HG03064 (cell line): ENCODE data around the gene IFIT5.
"Not testable (repeated sequence)": the region's sequence is repeated elsewhere in the genome, so short reads cannot be mapped to it uniquely, and the experiment has no call there.

Experiments
- ATAC-seq: cut with Tn5 transposase; IDR thresholded peaks from one replicate; pipeline ENCODE4 v1.9.1; 2021; ENCODE audit warnings: low read depth; ENCODE audit not compliant: unreplicated experiment

IFIT5 gene

DNA sequence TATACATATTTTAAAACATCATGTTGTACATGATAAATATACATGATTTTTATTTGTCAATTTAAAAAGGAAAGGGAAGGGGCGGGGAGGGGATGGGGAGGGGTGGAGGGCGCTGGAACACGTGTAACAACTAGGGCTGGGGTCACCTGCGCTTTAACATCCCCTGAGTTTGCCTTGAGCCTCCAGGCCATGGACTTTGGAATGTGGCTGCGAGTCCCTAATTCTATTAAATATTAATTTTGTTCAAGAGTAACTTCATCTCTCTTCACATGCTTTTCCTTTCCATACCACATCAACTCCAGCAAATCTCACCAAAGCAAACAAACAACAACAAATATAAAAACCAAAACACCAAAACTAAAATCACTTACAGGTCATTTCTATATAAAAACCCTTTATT lies 10.6 kb downstream of the IFIT5 start:
- ATAC-seq: no peak

DNA sequence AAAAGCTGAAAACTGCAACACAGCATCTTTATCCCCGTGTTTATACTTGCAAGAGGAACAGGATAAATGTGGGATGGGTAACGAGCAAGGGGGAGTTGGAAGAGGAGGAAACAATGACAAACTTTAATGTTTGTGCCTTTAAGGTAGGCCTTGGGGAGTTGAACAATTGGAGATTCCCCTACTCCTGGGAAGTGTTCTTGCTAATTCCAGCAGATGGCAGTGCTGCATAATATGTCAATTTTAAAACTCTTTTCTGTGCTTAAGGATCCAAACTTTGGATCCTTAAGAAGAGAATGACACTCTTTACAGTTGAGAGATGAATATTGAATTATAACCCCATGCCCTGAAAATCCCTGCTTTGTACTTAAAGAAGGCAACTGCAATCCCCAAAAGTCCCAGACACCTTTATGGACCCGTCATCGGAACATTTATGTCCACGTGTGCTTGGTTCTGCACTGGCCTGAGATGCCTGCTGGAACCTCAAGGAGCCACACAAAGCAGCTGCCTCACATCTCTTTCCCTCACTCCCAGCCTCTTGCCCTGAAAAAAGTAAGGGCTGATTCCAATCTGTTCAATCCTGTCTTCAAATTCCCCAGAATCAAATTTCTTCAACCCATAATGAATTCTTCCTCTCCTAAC lies 12.0 kb downstream of the IFIT5 start:
- no peak for ATAC-seq

DNA sequence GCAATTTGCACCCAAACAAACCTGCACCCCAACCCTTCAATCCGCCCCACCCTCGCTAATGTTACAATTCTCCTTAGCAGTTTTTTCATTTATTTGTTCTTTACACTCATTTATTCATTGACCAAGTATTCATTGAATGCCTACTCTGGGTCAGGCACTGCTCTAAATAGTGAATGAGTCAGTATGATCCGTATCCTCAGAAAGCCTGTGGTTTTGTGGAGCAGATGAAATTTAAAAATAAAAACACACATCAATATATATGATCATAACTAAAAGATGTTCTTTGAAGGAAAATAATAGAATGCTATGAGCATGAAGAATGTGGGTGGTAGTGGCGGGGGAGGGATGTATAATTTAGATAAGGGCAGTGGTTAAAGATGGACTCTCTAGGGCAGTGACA lies 13.3 kb downstream of the IFIT5 start:
- no peak for ATAC-seq

DNA sequence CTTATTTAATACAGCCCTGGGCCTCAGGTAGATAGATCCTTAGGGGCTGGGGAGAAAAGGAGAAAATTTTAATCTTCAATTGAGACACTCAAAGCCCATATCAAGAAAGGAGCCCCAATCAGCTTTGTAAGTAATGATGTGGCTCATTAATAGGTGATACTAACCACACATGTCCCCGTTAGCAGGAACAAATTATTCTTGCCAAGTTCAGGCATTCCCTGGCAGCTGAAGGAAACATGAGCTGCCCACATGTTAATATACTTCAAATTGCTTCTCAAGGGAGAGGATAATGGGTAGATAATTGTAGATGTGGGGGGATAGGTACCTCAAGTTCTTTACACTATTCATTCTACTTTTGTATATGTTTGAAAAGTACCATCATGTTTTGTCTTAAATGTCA lies 14.5 kb downstream of the IFIT5 start:
- no peak for ATAC-seq

DNA sequence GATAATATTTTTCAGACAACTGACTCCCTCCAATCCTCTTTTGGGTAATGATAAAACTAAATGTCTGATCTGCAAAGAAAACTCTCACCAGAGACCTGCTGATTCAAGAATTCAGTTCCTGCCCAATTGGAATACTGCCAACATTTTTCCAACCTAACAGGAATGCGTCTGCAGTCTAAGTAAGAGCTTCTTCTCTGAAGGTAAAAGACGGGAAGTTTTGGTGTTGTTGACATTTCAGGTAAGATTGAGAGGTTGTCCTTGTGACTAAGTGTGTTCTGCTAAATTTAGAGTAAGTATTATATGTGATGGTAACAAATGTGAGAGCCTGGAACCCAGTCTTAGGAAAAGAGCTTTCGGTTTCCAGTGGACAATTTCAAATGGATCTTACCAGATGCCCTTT lies 17.6 kb downstream of the IFIT5 start:
- no peak for ATAC-seq

DNA sequence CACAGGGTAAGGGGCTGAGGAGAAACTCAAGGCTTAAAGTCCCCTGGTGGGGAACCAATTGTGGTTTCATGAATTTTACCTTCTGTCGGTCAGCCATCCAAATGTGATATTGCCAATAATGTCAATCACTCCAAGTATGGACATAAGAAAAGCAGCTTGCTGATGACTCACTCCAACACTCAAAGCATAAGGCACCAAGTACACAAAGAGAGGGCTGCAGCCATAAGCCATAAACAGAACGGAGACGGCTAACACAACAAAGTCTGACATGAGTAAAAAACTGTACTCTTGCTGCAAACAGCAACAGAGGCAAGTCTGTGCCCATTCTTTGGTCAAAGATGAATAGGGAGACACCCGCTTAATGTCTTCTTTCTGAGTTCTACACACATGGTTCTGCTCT lies 24.2 kb downstream of the IFIT5 start:
- ATAC-seq: no peak

DNA sequence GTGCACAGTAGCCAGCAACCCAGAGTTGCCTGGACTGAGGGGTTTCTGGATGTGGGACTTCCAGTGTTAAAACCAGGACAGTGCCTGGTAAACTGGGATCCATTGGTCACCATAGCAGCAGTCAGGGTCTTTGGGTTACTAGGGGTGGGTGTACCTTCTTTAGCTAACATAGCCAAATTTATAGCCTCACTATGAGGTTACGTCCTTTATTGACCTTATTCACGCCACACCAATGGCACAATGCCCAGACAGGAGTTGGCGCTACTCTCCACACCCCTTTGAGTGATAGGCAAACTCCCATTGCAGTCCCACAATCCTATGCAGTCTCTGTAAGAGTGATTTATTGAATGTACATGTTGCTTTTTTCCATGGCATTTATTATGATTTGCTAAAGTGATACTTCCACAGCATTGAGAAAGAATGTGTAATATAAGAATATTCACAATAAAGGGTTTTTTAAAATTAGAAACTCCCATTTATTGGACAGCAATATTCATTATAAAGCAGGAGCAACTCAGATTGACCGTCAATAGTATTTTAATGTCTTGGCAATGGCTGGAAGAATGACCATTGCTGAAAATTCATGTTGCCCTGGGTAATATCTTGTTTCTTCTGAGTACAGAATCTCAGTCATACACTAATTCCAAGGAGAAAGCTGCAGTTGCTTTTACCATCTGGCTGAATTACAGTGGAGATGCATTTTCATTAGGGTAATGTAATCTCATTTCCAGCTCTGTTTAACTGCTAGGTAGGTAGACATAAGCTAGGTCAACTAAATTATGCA lies 26.1 kb downstream of the IFIT5 start:
- no peak for ATAC-seq

DNA sequence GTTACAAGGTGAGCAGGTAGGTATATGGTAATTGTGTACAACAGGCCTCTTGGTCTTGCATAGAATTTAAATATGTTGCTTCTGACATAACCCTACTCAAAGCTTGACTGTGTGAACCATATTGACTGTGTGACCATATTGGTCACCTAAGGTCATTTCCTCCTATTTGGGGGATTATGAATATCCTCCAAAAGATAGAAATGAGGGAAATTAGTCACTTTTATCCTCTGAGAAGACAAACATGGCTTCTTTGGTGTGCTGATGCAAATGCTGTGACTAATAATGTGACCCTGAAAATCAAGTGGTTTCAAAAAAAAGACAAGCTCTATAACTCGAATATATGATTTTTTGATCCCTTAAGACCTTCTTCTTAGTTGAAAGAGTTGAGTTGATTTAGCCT lies 27.9 kb downstream of the IFIT5 start:
- no peak for ATAC-seq

DNA sequence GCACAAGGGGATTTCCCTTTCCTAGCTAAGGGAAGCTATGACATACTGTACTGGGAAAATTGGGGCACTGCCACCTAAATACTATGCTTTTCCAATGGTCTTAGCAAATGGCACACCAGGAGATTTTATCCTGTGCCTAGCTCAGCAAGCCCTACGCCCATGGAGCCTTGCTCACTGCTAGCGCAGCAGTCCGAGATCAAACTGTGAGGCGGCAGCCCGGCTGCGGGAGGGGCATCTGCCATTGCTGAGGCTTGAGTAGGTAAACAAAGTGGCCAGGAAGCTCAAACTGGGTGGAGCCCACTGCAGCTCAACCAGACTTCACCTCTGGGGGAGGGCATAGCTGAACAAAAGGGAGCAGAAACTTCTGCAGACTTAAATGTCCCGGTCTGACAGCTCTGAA lies 30.5 kb downstream of the IFIT5 start:
- not testable (repeated sequence) for ATAC-seq

DNA sequence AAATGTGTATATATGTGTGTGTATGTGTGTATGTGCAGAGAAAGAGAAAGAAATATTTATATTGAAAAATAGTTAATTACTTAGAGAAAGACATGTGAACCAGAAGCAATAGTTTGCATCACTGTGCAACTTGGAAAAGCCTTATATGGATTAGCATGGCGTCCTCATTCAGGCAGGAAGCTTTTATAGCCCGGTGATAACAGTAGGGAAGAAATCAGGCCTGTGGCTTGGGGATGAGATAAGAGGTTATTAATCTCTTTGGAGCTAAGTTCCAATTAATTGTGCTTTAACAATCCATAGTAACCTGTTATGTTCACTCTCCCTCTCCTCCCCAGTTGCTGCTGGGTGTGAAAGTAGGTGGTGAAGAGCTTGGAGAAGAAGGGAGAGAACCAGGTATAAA lies 36.5 kb downstream of the IFIT5 start:
- no peak for ATAC-seq

DNA sequence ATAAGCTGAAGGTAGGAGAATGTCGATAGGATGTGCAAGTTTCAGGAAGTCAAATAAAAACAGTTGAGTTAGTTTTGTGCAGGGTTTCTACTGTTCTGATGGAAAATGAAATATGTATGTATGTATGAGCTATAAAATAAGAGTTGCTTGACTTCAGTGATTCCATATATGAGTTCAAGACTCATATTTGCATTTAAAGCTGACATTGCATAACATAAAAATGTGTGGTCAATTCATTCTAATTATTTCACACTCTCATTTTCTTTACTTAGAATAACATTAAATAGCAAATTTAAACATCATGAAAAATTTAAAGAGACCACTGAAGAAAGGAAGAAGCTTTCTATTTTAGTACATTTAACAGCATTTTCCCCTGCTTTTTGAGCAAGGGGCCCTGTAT lies 37.8 kb downstream of the IFIT5 start:
- ATAC-seq: no peak

DNA sequence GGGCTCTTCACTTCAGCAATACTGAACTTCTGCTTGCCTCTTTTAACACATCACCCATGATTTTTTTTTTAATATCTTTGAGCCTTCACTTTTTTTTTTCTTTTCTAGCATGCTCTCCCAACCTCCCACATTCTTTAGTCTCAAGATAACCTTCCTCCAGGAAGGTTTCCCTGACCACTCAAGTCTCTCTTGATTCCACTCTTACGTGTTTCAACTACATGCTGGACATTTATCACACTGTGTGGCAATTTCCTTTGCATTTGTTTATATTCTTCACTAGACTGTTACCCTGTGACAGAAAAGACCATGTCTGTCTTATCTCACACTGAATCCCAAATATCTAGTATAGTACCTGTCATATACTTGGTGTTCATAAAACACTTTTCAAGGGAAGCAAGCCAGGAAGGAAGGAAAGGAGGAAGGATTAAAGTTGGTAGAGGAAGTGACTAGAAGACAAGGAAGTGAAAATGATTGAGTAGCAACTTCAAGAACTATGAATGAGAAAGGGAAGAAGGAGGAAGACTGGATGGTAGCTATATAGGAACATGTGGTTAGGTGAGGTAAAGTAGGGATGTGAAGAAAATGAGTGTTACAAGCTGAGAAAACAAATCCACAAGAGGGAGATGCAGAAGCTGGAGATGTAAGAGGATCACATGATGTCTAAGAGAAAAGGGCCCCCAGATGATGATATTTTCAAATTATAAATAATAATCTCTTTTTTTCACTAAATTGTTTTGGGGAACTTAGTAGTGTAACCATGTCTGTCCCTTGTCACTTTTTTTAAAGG lies 40.4 kb downstream of the IFIT5 start:
- no peak for ATAC-seq

DNA sequence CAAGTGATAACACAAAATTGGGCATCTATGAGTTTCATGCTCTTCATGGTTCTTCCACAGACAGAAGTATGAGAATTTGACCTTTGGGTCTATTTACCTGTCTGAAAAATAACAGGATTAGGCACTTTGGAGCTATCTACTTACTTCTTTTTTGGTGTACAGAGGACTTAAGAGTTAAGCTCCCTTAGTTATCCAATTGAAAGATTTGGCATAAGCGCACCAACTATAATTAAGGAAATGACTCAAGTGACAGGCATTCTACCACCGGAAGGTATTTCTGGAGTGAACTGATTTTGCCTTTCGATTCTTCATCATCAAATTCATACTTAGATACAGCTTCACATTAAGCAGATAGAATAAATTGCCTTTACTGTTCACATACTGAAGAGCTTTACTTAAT lies 43.9 kb downstream of the IFIT5 start:
- ATAC-seq: no peak

DNA sequence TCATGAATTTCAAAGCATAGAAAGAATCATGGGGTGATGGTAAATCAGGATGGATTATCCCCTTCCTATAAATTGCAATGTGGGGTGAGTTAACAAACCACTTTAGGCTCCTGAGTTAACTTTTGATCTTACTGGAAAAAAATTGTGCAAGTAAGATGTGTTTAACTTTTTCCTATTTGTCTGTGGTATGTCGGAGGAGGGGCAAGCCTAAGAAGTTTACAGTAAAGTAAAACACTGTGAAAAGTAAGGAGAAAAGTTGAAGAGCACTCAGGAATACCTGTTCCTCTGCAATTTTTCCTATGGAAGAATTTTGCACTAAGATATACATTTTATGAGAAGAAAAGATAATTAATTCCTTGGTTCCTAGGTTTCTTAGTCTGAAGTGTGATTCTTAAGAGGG lies 44.4 kb downstream of the IFIT5 start:
- no peak for ATAC-seq

DNA sequence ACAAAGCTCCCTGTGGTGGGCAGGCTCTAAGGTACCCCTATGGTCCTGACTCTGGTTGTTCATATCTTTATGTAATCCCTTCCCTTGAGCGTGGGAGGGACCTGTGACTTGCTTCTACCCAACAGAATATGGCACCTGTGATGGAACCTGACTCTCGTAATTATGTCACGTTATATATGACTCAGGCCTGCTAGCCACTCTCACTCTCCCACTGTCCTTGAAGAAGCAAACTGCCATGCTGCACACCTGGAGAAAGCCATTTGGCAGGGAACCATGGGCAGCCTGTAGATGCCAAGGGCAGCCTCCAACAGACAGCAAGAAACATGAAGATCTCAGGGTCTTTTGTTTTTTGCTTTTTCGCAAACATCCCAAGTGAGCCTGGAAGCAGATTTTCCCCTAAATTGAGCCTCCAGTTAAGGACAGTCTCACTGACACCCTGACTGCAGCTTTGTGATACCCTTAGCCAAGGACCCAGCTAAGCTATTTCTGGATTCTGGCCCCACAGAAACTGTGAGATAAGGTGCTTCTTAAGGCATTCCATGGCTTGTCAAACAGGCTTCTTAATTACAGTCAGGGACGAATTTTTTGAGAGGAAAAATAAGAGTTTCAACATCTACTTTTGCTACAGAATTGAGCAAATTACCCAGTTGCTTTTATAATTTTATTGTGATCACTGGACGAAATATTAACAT lies 49.6 kb downstream of the IFIT5 start:
- no peak for ATAC-seq

DNA sequence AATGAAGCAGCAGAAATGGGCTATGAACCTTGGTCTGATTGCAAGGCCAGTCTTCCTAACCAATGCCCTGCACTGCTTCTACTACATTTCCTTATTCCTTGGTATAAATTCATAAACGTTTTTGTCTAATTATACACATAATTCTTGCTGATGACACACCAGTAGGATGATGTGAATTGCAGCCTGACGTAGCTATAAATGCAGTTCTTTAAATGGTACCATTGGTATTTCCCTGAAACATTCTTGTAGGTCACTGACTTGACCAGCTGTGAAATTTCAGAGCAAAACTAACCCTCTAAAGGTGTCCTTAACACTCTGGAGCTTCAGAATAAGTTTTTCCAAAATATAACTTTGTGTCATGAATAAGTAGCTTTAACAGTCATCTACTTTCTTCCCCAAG lies 50.8 kb downstream of the IFIT5 start:
- no peak for ATAC-seq

DNA sequence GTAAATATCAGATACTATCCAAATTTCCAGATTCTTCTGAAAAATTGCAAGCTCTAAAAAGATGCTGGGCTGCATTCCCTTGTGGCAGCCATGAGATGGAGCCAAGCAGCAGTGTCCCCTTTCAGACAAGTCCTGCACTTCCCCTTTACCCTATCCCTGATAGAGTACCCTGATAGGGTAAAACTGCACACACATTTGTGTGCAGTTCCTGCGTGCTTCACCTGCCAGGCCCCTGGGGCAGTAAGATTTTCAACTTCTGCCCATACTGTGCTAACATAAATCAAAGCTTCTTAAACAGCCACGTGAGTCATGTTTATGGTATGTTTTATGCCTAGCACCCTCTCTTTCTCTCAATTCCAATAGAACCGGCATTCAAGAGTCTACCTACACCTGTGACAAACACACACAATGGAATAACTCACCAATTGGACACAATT lies 52.2 kb downstream of the IFIT5 start:
- no peak for ATAC-seq

DNA sequence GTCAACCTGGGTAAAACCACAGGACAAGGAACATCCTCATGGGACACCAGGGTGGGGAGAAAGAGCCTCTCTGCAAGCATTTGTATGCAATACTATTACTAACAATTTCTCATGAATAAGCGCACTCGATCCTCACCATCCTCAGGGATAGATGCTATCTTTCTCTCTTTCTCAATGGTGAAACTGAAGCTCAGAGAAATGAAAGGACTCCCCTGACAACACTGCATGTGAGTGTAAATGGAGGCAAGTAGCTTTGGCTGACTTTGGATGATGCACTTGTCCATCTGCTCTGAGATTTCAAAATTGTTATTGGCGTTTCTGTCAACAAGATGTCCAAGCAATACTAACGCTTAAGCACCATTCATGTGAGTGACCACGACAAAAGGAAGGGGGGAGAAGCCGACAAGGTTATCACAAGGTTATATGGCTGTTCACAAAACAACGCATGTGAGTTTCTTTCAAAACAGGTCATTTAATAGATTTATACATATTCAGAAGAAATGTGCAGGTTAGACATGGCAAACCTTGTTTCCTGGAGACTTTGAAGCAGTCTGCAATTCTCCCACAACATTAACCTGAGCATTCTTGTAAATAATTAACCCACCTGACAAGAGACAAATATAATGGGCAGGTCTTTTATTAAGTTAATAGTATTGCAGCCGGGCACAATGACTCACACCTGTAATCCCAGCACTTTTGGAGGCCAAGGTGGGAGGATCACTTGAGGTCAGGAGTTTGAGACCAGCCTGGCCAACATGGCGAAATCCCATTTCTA lies 54.0 kb downstream of the IFIT5 start:
- ATAC-seq: no peak

DNA sequence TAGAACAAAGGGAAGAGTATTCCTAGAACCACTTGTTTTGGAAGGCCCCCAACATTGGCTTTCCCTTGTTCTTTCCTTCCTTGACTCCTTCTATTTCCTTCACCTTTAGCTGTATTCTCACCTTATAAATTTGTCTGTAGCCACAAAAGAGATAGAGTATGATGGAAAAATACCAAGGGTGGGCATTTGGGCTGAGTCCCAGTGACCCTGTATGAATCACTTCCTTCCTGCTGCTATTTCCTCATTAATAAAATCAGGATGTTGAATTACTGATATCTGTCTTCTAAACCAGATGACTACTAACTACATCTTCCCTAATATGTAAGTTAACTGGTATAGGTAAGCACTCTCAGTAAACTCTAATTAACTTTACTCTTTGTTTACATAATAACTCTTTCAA lies 55.1 kb downstream of the IFIT5 start:
- ATAC-seq: no peak
